Hippocampal formation (tissue), 2 donors: ENCODE results near the gene DSEL.
A peak's percentile ranks its signal among the peaks of the same experiment; 100 is the strongest.

ENCODE experiments used
- DNase-seq, 2 donors: peaks; one replicate each; lab custom pipeline; 2025; lab: John Stamatoyannopoulos, UW

Gene DSEL

GRCh38 chr18:67516539-67517443 lies at the start of gene DSEL:
TSS of gene DSEL (minus strand) at chr18:67516720. CDS start at chr18:67514608, 2,112 bp downstream.
- peak; percentile 98 to 100 for DNase-seq

GRCh38 chr18:67553437-67553836 lies 36.9 kb upstream of the DSEL start:
- no peak for DNase-seq

- no peak for DNase-seq
Observed at GRCh38 chr18:67550872-67551520, 34.5 kb upstream of the DSEL start.

DNA sequence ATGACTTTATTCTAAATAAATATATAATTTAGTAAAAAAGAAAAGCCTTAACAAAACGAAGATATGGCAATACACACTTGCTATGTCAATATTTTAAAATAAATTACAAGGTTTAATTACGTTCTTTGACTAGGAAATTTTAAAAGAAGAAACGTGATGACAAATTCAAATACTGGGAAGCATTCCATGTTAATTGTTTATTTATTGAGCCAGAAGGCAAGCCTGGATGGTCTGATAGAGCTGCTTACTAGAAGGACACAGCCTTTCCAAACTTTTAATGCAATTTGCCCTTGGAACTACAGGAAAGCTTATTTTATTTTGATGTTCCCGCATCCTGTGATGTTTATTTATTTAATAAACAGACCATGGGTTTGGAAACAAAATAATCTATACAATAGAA lies 33.4 kb upstream of the DSEL start:
- no peak for DNase-seq

DNA sequence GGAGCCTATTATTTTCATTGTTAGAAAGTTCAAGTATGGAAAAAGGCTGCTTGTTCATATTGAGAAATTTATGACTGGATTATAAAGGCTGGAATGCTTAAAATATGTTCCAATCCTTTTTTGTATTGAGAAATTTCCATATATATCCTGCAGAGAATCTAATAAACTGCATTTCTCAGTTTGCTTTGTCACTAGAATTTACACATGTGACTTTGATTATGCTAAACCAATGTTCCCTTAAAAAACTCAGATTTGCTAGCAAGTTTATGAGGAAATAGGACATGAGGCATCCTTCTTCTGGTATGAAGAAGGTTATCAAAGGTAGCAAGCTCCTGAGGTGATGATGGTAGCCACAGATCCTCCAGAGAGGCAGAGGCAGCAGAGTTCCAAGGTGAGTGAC lies 29.2 kb upstream of the DSEL start:
- no peak for DNase-seq

- DNase-seq = no peak
Observed at GRCh38 chr18:67540559-67540958, 24.0 kb upstream of the DSEL start.

GRCh38 chr18:67531929-67532328 lies 15.4 kb upstream of the DSEL start:
- no peak for DNase-seq

GRCh38 chr18:67525328-67526099 lies 9.0 kb upstream of the DSEL start:
- DNase-seq = peak in 1 of 2 donors; percentile 51

DNA sequence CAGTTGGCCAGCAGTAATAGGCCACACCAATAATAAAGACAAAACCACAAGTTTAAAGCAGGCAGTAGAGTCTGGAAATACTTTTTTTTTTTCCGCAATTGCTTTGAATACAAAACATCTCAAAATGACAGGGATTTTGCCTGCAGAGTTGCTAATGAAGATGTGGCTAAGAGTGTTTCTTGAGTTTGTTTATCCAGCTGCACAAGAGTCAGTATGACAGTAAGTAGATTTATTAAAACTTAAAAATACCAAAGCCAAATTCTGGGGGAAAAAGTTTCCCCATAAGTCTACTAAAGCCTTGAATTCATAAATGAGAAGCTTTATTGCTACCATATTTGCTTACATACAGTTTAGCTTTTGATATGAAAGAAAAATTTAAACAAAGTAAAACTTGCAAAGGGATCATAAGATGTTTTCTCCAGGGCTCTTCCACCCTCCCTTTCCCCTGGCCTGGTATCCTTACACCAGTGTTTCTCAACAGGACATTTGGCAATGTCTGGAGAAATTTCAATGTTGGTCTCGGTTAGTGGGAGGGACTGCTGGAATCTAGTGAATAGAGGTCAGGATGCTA lies 3.9 kb upstream of the DSEL start:
- no peak for DNase-seq

DNA sequence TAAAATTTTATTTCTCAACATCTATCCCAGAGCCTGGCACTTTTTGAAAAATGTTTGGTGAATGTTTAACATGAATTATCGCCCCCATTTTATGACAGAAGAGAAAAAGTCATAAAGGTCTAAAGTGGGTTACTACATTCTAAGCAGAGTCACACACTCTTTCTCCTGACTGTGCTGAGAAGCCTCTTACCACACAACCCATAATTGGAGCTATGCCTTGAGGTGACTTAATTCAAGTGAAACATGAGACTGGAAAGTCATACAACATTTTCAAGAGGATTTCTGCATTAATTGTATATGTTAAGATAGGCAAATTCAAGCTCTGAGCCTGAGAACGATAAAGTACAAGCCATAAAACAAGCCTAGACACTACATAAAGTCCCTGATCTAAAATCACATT lies 3.1 kb upstream of the DSEL start:
- no peak for DNase-seq

DNA sequence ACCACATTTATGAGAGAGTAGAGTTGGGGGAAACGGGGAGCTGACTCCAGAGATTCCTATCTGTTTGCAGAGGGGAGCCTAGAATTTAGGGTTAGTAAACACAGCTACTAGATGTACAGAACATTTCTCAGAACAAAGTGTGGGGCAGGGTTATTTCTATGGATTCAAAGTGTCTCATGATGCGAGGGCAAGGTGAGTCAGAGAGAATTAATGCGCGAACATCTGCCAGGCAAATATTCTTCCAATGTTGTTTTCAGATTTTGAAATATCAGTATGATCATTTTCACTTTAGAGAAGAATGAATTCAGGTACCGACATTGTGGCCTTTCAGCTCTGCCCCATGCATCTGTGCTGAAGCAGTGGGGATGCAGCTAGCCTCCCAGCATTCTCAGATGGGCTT lies 2.0 kb upstream of the DSEL start:
- no peak for DNase-seq

- no peak for DNase-seq
Observed at GRCh38 chr18:67517444-67517765, 885 bp upstream of the DSEL start.

DNA sequence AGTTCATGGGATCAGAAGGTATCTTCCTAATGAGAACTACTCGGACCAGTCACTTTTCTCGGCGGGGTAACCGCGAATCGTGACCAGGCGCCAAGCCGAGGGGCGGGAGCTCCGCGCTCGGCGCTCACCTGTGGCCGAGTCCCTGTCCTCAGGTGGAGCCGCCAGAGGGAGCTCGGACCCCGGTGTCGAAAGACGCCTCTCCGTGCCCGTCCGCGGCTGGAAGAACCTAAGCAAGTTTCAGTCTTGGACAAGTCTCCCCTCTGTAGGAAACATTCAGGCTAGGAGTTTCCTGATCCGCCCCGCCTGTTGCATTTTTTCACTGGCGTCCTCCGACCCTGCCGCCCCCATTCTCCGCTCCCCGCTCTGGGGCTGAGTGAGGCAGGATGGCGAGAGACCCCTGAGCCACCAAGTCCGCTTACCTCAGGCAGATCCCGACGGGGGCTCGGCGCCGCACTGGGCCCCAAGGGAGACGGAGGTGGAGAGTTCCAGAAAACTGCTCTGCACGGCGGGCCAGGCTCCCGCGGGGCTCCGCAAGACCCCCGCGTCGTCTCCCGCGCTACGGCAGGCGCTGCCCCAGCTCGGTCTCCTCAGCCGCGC lies 480 bp downstream of the DSEL start:
- peak; percentile 74 to 81 for DNase-seq

GRCh38 chr18:67514901-67515540 lies 1.5 kb downstream of the DSEL start:
- DNase-seq = no peak

DNA sequence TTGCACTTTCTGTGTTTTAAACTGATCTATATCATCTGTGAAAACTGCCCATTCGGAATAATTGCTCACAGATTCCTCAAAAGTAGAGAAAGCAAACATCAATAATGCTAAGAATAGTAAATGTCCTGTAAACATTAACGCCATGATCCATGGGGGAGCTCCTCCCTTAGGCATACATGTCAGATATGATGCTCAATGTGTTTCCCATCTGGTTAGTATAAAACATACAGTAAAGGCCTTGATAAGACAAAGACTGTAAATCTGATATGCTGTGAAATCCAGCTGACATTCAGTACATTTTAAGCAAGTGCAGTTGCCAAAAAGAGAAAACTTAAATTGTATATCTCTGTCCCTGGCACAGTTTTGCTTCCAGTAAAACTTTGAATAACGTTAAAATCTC lies 2.1 kb downstream of the DSEL start:
- DNase-seq = no peak

- DNase-seq = no peak
Observed at GRCh38 chr18:67513280-67513679, 3.2 kb downstream of the DSEL start.

GRCh38 chr18:67511840-67512239 lies 4.7 kb downstream of the DSEL start:
- no peak for DNase-seq

- no peak for DNase-seq
Observed at GRCh38 chr18:67510831-67511230, 5.7 kb downstream of the DSEL start.

DNA sequence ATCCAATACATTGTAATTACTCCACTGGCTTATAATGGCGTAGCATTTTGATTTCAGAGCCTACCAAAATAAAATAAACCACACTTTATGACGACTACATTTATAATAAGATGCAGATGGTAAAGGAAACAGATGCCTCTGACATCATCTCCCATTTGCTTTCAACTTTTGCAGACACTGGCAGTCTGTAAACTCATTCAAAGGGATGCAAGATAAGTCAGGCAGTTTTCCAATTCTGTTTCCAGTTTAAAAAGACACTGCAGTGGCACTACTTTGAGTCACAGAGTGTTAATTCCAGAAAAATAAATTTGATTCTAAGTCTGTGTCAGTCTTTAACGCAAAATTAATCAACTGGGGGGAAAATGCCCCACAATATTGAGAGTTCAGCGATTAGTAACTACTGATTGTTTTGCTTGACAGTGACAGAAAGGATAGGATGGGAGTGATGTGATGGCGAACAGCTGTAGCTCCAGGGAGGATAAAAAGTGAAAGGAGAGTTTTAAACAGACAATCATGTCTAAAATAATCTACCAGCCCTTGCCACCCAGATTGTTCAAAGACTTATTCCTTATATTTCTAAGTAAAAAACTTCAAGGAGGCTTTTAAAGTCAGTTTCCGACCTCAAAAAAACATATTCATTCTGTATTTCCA lies 6.7 kb downstream of the DSEL start:
- peak in 1 of 2 donors; percentile 69 for DNase-seq

- DNase-seq = no peak
Observed at GRCh38 chr18:67508146-67508545, 8.4 kb downstream of the DSEL start.

DNA sequence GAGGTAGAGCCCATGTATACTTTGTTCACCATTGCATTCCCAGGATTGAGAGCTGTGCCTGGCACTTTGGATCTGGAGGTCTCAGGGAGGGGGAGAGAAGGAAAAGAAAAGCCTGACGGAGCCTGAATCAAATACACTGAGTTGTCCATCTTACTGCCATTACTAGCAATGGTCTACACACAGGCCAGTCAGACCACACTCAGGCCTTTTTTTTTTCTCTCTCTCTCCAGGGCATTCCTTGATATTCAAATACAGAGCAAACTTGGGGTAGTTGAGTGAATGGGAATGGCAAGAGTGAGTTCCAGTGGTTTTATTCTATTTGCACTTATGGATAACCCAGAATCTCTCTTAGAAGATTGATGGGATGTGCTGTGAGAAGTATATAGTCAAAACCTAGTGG lies 11.8 kb downstream of the DSEL start:
- DNase-seq = no peak
